HEK293T (cell line): ENCODE results near the gene BAG3.

Experiments used
- FOXA1 ChIP-seq: fragments of 450-650 bp; IDR thresholded peaks from 2 replicates; pipeline ENCODE4 v1.6.1; 2016; ENCODE audit warnings: mild to moderate bottlenecking
- SP1 ChIP-seq: fragments of 450-650 bp; IDR thresholded peaks from 2 replicates; pipeline ENCODE4 v1.6.1; 2017
- ZNF384 ChIP-seq: fragments of 450-650 bp; IDR thresholded peaks from 2 replicates; pipeline ENCODE4 v1.6.1; 2016

DNA sequence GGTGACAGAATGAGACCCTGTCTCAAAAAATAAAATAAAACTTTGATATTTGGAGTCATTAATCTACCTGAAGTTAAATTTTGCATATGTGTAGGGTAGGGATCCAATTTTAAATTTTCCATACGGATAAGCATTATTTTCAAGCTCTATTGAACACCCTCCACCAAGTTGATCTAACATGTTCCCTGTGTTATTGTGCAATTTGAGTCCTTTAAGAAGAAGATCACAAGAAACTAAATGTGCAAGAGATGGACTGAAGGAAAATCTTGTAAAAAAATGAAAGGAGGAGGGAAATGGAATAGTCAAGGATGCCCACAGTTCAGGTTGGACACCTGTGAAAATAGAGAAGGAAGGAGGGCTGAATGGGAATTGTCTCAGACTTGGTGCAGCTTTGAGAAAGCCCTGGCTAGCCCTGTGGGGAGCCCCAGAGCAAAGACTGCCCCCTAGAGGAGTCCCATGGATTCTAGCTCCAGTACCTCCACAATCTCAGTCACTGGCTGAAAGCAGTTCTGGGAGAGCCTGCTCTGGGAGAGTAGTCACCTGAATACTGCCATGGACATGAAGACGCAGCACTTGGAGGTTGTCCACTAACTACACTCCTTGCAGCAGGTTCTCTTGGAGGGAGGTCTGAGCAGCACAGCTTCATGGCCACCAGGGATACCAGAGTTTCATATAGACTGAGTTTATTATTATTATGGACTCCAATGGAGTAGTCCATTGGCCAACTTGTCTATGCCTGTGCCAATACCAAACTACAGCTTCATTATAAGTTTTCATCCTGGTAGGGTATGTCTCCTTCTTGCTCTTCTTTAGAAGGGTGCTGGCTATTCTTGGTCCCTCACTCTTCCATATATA lies 48.7 kb upstream of the BAG3 start:
- TF ChIP-seq SP1 (no peak), ZNF384 (no peak), FOXA1 (no peak)
